HTERT RPE-1 (cell line): ENCODE measurements around the gene SLC8B1.

Source experiments
- in situ Hi-C: fragments of 300-500 bp; cut with MboI; formaldehyde crosslinking; loops from 4 replicates; pipeline ENCODE4 v1.14.3; 2020; ENCODE audit warnings: low sequenced_read_pairs

Gene SLC8B1

DNA sequence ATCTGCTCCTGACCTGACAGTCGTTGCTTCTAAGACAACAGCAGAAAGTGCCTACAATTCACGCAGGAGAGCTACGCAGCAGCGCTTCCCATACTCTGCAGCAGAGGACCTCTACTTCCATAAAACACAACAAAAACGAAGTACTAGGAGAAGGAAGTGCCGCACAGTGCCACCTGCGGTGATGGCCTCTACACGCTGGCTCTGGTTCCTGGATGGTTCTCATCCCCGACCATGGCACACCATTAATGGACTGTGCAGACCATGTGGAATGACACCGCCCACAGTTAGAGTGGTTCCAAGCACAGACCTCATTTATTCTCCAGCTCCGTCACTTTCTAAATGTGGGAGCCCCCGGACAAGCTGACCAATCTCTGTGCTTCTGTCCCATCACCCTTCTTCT lies 85.4 kb downstream of the SLC8B1 start:
- in situ Hi-C loops: no loop called here

- in situ Hi-C loops: no loop called here
These were observed 86.0 kb downstream of the SLC8B1 start for GRCh38 chr12:113248842-113249435.
